MM.1S (cell line): Measurements from ENCODE around the gene EPN2.

Experiments
- DNase-seq: peaks from one replicate; pipeline ENCODE4 v3.0.0-alpha.2; 2015
- H2AFZ ChIP-seq: fragments of 300-600 bp; sonication (generic); 2 replicates; pipeline ENCODE4 v1.6.0; 2016; ENCODE audit warnings: antibody characterized with exemption, low read length
- H3F3A ChIP-seq: fragments of 300-600 bp; sonication (generic); 2 replicates; pipeline ENCODE4 v1.6.1; 2016; ENCODE audit warnings: mild to moderate bottlenecking, antibody characterized with exemption, low read length, moderate library complexity, mixed read lengths; ENCODE audit not compliant: insufficient read depth
- H3K27ac ChIP-seq: fragments of 300-600 bp; sonication (generic); 2 replicates; pipeline ENCODE4 v1.5.1; 2016; ENCODE audit warnings: mild to moderate bottlenecking, low read length
- H3K27me3 ChIP-seq: fragments of 300-600 bp; sonication (generic); replicated peaks from 2 replicates; pipeline ENCODE4 v1.6.0; 2016; ENCODE audit warnings: low read length; ENCODE audit not compliant: insufficient read depth
- H3K36me3 ChIP-seq: fragments of 300-600 bp; sonication (generic); replicated peaks from 2 replicates; pipeline ENCODE4 v1.6.1; 2016; ENCODE audit warnings: mild to moderate bottlenecking, low read length, mixed read lengths; ENCODE audit not compliant: insufficient read depth
- H3K4me1 ChIP-seq: fragments of 300-600 bp; sonication (generic); 2 replicates; pipeline ENCODE4 v1.6.1; 2016; ENCODE audit warnings: low read length, mixed read lengths
- H3K4me2 ChIP-seq: fragments of 300-600 bp; sonication (generic); 2 replicates; pipeline ENCODE4 v1.6.0; 2016; ENCODE audit warnings: low read depth, low read length
- H3K4me3 ChIP-seq: fragments of 300-600 bp; sonication (generic); 2 replicates; pipeline ENCODE4 v1.5.1; 2016; ENCODE audit warnings: low read length, mixed read lengths
- H3K79me2 ChIP-seq: fragments of 300-600 bp; sonication (generic); 2 replicates; pipeline ENCODE4 v1.6.1; 2016; ENCODE audit warnings: mixed run types, low read length, mixed read lengths
- H3K9ac ChIP-seq: fragments of 300-600 bp; sonication (generic); 2 replicates; pipeline ENCODE4 v1.6.1; 2016; ENCODE audit warnings: low read length, mixed read lengths
- H3K9me2 ChIP-seq: fragments of 300-600 bp; sonication (generic); replicated peaks from 2 replicates; pipeline ENCODE4 v1.6.1; 2016; ENCODE audit warnings: mild to moderate bottlenecking, low read length, mixed read lengths; ENCODE audit not compliant: insufficient read depth
- H3K9me3 ChIP-seq: fragments of 300-600 bp; sonication (generic); replicated peaks from 2 replicates; pipeline ENCODE4 v1.6.1; 2016; ENCODE audit warnings: mild to moderate bottlenecking, low read length, mixed read lengths; ENCODE audit not compliant: insufficient read depth
- H4K20me1 ChIP-seq: fragments of 300-600 bp; sonication (generic); 2 replicates; pipeline ENCODE4 v1.6.1; 2016; ENCODE audit warnings: mild to moderate bottlenecking, low read length, moderate library complexity, mixed read lengths; ENCODE audit not compliant: insufficient read depth
- EZH2 ChIP-seq: fragments of 300-600 bp; sonication (generic); optimal IDR thresholded peaks from 2 replicates; pipeline ENCODE3; 2017; ENCODE audit warnings: low read depth, mild to moderate bottlenecking, antibody characterized with exemption, low read length, mixed read lengths
- EZH2phosphoT487 ChIP-seq: fragments of 300-600 bp; sonication (generic); IDR thresholded peaks from 2 replicates; pipeline ENCODE4 v1.6.1; 2018; ENCODE audit warnings: antibody characterized with exemption, low read length
- TF ChIP-seq, protein P1 (sequence below): fragments of 300-600 bp; sonication (generic); IDR thresholded peaks from 2 replicates; pipeline ENCODE4 v1.5.1; 2016; ENCODE audit warnings: antibody characterized with exemption, low read length, mixed read lengths

The EPN2 gene

DNA sequence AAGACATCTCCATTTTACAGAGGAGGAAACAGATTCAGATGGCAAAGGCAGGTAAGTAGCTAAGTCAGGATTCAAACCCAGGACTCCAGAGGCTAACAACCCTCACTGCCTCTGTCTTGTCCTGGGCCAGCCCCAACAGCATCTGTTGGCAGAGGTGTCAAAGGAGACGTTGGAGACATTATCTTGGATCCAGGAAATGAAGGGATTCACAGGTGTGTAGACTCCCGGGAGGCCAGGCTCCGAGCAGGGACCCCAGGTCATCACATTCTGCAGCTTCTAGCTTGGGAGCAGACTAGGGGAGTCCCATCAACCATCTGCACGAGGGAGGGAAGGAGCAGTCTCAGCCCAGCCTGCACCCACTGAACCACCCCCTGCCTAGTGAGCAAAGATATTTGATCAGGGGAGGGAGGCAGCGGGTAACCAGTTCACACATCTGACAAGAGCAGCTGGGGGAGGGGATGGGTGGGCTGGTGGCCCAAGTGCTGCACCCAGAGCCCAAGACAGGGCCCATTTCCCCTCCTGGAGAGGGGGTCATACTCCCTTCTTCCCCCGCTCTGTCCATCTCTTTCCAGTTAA lies 126.4 kb downstream of the EPN2 start:
- H3K4me1 ChIP-seq = peaks cover 8% of the 10 kb centered on the region

DNA sequence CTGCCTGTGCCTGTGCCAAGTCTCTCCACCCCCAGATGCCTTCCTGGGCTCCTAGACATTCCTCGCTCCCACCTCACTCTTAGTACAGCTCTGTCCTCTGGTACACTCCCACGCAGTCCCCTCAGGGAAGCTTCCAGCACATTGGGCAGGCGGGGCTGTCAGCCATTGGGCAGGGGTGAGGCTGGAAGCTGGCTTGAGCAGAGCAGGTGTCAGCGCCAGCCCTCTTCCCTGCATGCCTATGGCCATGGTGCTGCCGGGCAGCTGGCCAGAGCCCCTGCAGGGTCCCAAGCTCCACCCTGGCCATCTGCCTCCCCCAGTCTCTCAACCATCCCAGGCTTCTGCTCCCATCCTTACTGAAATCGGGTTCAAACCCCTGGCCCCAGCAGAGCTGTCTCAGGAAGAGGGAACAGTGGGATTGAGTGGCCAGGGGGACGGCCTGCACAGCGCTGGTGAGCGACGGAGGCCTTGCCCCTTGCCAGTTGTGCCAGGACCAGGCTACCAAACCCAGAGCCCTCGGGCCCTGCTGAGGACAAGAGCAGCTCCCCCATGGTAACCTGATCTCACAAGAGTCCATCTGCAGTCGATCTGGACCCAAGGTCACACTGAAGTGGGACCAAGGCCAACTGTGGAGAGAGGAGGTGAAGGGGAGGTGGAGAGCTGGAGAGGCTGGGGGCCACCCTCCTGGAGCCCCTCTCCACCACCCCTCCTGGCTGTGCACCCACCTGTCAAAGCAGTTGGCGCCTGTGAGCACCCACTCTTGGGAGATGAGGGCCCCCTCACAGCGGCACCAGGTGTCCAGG lies 127.7 kb downstream of the EPN2 start:
- TF ChIP-seq, protein P1, sequence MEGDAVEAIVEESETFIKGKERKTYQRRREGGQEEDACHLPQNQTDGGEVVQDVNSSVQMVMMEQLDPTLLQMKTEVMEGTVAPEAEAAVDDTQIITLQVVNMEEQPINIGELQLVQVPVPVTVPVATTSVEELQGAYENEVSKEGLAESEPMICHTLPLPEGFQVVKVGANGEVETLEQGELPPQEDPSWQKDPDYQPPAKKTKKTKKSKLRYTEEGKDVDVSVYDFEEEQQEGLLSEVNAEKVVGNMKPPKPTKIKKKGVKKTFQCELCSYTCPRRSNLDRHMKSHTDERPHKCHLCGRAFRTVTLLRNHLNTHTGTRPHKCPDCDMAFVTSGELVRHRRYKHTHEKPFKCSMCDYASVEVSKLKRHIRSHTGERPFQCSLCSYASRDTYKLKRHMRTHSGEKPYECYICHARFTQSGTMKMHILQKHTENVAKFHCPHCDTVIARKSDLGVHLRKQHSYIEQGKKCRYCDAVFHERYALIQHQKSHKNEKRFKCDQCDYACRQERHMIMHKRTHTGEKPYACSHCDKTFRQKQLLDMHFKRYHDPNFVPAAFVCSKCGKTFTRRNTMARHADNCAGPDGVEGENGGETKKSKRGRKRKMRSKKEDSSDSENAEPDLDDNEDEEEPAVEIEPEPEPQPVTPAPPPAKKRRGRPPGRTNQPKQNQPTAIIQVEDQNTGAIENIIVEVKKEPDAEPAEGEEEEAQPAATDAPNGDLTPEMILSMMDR = no peak
- no peak for TF ChIP-seq EZH2phosphoT487
- TF ChIP-seq EZH2 = no peak
- no peak for DNase-seq

More for the DNA sequence above, 126.4 kb downstream of the EPN2 start:
- Histone ChIP-seq H3K4me2 (peak overlapping the region; percentile 98; the same call in 1 of the 2 replicates), H3K79me2 (no peaks in the 10 kb centered on the region), H3K27me3 (no peaks in the 10 kb centered on the region; the same call in 1 of the 2 replicates), H3K9me2 (no peaks in the 10 kb centered on the region), H3F3A (no peaks in the 10 kb centered on the region), H3K36me3 (no peaks in the 10 kb centered on the region), H2AFZ (0 out of 2 replicates have a peak overlapping the region, but pooled peaks have one; percentile 100), H3K27ac (no peak overlapping the region), H3K9ac (no peak overlapping the region), H3K4me3 (0 out of 2 replicates have a peak overlapping the region, but pooled peaks have one; percentile 97), H4K20me1 (no peaks in the 10 kb centered on the region), H3K9me3 (no peaks in the 10 kb centered on the region)
- no peak for TF ChIP-seq EZH2phosphoT487
- TF ChIP-seq EZH2 = no peak
- TF ChIP-seq, protein P1 = no peak
- DNase-seq = no peak

DNA sequence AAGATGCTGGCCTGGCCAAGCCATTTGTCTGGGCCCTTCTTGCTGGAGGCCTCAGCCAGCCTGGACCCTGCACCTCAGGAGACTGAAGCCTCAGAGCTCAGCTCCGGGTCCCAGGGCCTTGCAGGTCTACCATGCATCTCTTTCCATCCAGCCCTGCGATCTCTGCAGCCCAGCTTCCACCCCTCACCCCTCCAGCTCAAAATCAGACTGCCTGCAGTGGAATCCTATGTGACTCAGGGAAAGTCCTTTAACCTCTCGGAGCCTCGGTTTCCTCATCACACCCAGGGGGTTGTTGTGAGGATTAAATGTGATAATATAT lies 128.3 kb downstream of the EPN2 start:
- Histone ChIP-seq H3K27ac (no peak overlapping the region), H3K36me3 (no peaks in the 10 kb centered on the region), H3K27me3 (no peaks in the 10 kb centered on the region; the same call in 1 of the 2 replicates), H3K4me3 (no peak overlapping the region), H3K79me2 (no peaks in the 10 kb centered on the region), H3F3A (no peaks in the 10 kb centered on the region), H3K9me2 (no peaks in the 10 kb centered on the region), H3K9me3 (no peaks in the 10 kb centered on the region), H3K4me2 (no peak overlapping the region), H2AFZ (no peak overlapping the region), H3K9ac (no peak overlapping the region), H4K20me1 (no peaks in the 10 kb centered on the region), H3K4me1 (peaks cover 9% of the 10 kb centered on the region)
- DNase-seq = no peak
- TF ChIP-seq EZH2 = no peak

More for the DNA sequence above, 127.7 kb downstream of the EPN2 start:
- no peaks in the 10 kb centered on the region for H3K79me2 ChIP-seq
- no peak overlapping the region for H2AFZ ChIP-seq
- H3K9ac ChIP-seq = no peak overlapping the region
- no peak overlapping the region for H3K27ac ChIP-seq
- H3K27me3 ChIP-seq = no peaks in the 10 kb centered on the region; the same call in 1 of the 2 replicates
- no peaks in the 10 kb centered on the region for H3K9me2 ChIP-seq
- no peaks in the 10 kb centered on the region for H3K36me3 ChIP-seq
- no peaks in the 10 kb centered on the region for H3K9me3 ChIP-seq
- H3K4me2 ChIP-seq = no peak overlapping the region
- H4K20me1 ChIP-seq = no peaks in the 10 kb centered on the region
- H3K4me3 ChIP-seq = no peak overlapping the region
- H3F3A ChIP-seq = no peaks in the 10 kb centered on the region
- peaks cover 8% of the 10 kb centered on the region for H3K4me1 ChIP-seq
